Gastrocnemius medialis (tissue), 4 donors: Measurements from ENCODE around the gene ASAP3. TPM values are rescaled to one million over a fixed set of nuclear protein-coding genes. Genes with fewer than 3 reads are reported as not detected.

Experiments used
- ATAC-seq, 2 donors: fragments of 150-250 bp; one replicate each; pipeline ENCODE4 v1.9.1; 2016
- DNase-seq, 2 donors: peaks; one replicate each; pipeline ENCODE4 v3.0.0-alpha.2; 2019
- H3K27ac ChIP-seq, 4 donors: fragments of 200-600 bp; sonication (generic); 1 replicate in 1 of 4; 2 replicates in 3 of 4; pipeline ENCODE4 v1.5.1; 2016 to 2018; ENCODE audit warnings: mild to moderate bottlenecking in 2 of 4, moderate library complexity in 1 of 4
- H3K27me3 ChIP-seq, 3 donors: fragments of 200-600 bp; sonication (generic) in 2 of 3; 1 replicate in 1 of 3; 2 replicates in 2 of 3; pipeline versions ENCODE4 v1.5.1 to v1.6.0; 2016 to 2019; ENCODE audit warnings: mild to moderate bottlenecking in 1 of 3, moderate library complexity in 1 of 3
- H3K36me3 ChIP-seq, 2 donors: fragments of 200-600 bp; sonication (generic) in 1 of 2; one replicate each; pipeline ENCODE4 v1.5.1; 2017 to 2018
- H3K4me1 ChIP-seq, 2 donors: fragments of 200-600 bp; sonication (generic) in 1 of 2; one replicate each; pipeline ENCODE4 v1.5.1; 2016 to 2017; ENCODE audit warnings: mild to moderate bottlenecking in 2 of 2
- H3K4me3 ChIP-seq, 4 donors: fragments of 200-600 bp; sonication (generic) in 3 of 4; 1 replicate in 1 of 4; 2 replicates in 3 of 4; pipeline ENCODE4 v1.5.1; 2016 to 2019; ENCODE audit warnings: mild to moderate bottlenecking in 2 of 4
- H3K9me3 ChIP-seq, 3 donors: fragments of 200-600 bp; sonication (generic) in 2 of 3; 1 replicate in 1 of 3; 2 replicates in 2 of 3; pipeline ENCODE4 v1.5.1; 2016 to 2019
- POLR2A ChIP-seq, 2 donors: fragments of 450-650 bp; IDR thresholded peaks; one replicate each; pipeline ENCODE4 v1.6.1; 2017; ENCODE audit warnings: antibody characterized with exemption in 2 of 2, mild to moderate bottlenecking in 2 of 2, moderate library complexity in 2 of 2
- in situ Hi-C, 4 donors: fragments of 200-750 bp; cut with MboI; loops; one replicate each; pipeline versions ENCODE4 v1.15.0 to v1.8.0; 2017; ENCODE audit warnings: low sequenced_read_pairs in 4 of 4
- intact Hi-C: fragments of 100-400 bp; cut with DNase I; formaldehyde crosslinking; loops from one replicate; pipeline ENCODE4 v1.15.1; 2023; ENCODE audit warnings: low total_unique reads
- total RNA-seq, 4 donors: library from RNA; depleted of rRNA; stranded (reverse); fragments of >200 nt; gene quantifications; one replicate each; pipeline versions ENCODE4 v1.1.0 to v1.2.3, GENCODE V29; 2016
- TF ChIP-seq, protein P1 (sequence below), 5 experiments: fragments of 450-650 bp in 3 of 5; fragments of 200-600 bp in 2 of 5; sonication (generic) in 2 of 5; IDR thresholded peaks in 4 of 5; conservative IDR thresholded peaks in 1 of 5; 1 replicate in 4 of 5; 2 replicates in 1 of 5; pipeline ENCODE4 v1.5.1; 2016 to 2019; ENCODE audit warnings: antibody characterized with exemption in 5 of 5, mild to moderate bottlenecking in 3 of 5, moderate library complexity in 3 of 5

The ASAP3 gene
- total RNA-seq, 4 donors from 2014 or later = 55.5 to 129 (median 93.2) TPM

DNA sequence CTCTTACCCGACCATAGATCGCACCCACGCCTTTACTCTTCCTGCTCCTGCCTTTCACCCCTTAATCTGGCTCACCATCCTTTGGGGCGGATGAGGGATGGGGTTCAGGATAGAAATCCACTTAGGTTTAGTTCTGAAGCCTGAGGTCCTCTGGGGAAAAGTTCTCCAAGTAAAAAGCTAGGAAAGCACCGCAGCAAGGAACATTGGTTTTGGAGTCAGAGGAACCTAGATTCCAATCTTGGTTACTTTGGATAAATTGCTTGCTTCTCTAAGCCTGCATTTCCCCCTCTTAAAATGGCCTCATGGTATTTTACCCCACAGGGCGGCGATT lies 988 bp upstream of the ASAP3 start:
- Histone ChIP-seq H3K27me3 (no peaks in the 10 kb centered on the region), H3K4me3 (peak overlapping the region; percentile 80 to 89 (median 83)), H3K36me3 (no peaks in the 10 kb centered on the region), H3K27ac (peak overlapping the region; percentile 88 to 97 (median 93)), H3K9me3 (no peaks in the 10 kb centered on the region), H3K4me1 (peaks cover 32 to 35% of the 10 kb centered on the region in 2 donors)
- DNase-seq = no peak
- intact Hi-C loops (loop anchor here (2.0 kb wide), 2 partner anchors 62 to 116 kb away; partner anchors contain the start of gene ZNF436), in situ Hi-C loops (no loop called here)
- no peak for ATAC-seq
- no peak for TF ChIP-seq POLR2A (IDR thresholded peaks at IDR 0.05)
- TF ChIP-seq, protein P1, sequence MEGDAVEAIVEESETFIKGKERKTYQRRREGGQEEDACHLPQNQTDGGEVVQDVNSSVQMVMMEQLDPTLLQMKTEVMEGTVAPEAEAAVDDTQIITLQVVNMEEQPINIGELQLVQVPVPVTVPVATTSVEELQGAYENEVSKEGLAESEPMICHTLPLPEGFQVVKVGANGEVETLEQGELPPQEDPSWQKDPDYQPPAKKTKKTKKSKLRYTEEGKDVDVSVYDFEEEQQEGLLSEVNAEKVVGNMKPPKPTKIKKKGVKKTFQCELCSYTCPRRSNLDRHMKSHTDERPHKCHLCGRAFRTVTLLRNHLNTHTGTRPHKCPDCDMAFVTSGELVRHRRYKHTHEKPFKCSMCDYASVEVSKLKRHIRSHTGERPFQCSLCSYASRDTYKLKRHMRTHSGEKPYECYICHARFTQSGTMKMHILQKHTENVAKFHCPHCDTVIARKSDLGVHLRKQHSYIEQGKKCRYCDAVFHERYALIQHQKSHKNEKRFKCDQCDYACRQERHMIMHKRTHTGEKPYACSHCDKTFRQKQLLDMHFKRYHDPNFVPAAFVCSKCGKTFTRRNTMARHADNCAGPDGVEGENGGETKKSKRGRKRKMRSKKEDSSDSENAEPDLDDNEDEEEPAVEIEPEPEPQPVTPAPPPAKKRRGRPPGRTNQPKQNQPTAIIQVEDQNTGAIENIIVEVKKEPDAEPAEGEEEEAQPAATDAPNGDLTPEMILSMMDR (IDR thresholded peaks at IDR 0.05 in 4 of 5, conservative IDR thresholded peaks at IDR 0.05 in 1 of 5) = no peak

DNA sequence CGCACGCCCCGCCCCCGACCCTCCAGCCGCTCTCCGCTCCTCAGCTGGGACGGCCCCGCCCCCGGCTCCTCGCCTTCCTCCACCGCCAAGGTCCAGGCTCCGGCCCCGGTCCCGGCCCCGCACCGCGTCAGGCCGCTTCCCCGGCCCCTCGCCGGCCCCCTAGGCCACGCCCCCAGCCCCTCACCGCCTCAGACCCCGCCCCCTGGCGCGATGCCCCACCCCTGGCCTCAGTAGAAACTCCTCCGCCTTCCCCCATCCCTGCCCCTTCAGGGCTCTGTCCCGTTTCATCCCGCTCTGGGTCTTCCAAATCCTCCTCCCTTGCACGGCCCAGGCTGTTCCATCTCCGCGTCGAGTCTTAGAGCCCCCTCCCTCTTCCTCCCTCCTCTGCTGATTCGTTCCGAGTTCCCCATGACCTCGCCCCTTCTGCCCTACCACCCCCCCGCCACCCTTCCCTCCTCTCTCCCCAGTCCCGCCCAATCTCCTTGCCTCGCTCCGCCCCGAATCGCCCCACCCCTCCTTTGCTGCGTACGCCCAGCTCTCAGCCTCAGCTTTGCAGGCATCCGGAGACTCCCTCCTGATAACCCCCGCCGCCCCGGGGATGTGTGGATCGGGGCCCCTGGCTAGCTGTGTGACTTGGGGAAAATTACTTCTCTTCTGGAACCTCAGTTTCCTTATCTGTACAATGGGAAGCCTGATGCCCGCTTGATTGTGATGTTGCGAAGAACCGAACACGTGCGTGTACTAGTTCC lies 448 bp upstream of the ASAP3 start:
- H3K4me1 ChIP-seq = peaks cover 37 to 40% of the 10 kb centered on the region in 2 donors
- peak overlapping the region; percentile 80 to 89 (median 83) for H3K4me3 ChIP-seq
- no peaks in the 10 kb centered on the region for H3K27me3 ChIP-seq
- peak overlapping the region; percentile 88 to 97 (median 93) for H3K27ac ChIP-seq
- H3K9me3 ChIP-seq = no peaks in the 10 kb centered on the region
- in situ Hi-C loops (no loop called here), intact Hi-C loops (loop anchor here (2.0 to 5.0 kb wide), 5 partner anchors 62 to 142 kb away; partner anchors contain the start of genes HNRNPR, ID3 and ZNF436)
- no peaks in the 10 kb centered on the region for H3K36me3 ChIP-seq
- ATAC-seq (peak; percentile 82 to 86), DNase-seq (peak; percentile 90 to 92)
- TF ChIP-seq POLR2A (IDR thresholded peaks at IDR 0.05) = no peak
- TF ChIP-seq, protein P1 (IDR thresholded peaks at IDR 0.05 in 4 of 5, conservative IDR thresholded peaks at IDR 0.05 in 1 of 5) = no peak

DNA sequence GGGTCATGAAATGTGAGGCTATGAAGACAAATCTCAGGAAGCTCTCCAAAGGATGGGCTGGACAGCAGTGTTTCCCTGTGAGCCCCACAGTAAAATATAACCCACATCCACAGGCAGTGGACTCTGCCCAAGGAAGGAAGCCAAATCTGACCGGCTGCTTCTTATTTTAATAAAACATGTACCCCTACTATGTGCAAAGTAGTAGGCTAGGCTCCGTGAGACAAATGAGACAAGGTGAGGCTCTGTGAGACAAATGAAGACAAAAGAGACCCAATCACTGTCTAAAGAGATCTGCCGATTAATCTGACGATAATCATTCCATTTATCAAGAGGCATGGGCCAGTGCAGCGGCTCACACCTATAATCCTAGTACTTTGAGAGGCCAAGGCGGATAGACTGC lies 2.1 kb downstream of the ASAP3 start:
- no peak for ATAC-seq
- Histone ChIP-seq H3K4me3 (no peak overlapping the region), H3K4me1 (peaks cover 51 to 53% of the 10 kb centered on the region in 2 donors), H3K36me3 (no peaks in the 10 kb centered on the region), H3K27me3 (no peaks in the 10 kb centered on the region), H3K9me3 (no peaks in the 10 kb centered on the region), H3K27ac (peak overlapping the region; percentile 88 to 97 (median 93))
- TF ChIP-seq, protein P1 (IDR thresholded peaks at IDR 0.05 in 4 of 5, conservative IDR thresholded peaks at IDR 0.05 in 1 of 5) = no peak
- TF ChIP-seq POLR2A (IDR thresholded peaks at IDR 0.05) = no peak
- intact Hi-C loops (loop anchor here (5.0 kb wide), 3 partner anchors 75 to 140 kb away; partner anchors contain the start of genes HNRNPR and ID3), in situ Hi-C loops (no loop called here)
- DNase-seq = no peak

DNA sequence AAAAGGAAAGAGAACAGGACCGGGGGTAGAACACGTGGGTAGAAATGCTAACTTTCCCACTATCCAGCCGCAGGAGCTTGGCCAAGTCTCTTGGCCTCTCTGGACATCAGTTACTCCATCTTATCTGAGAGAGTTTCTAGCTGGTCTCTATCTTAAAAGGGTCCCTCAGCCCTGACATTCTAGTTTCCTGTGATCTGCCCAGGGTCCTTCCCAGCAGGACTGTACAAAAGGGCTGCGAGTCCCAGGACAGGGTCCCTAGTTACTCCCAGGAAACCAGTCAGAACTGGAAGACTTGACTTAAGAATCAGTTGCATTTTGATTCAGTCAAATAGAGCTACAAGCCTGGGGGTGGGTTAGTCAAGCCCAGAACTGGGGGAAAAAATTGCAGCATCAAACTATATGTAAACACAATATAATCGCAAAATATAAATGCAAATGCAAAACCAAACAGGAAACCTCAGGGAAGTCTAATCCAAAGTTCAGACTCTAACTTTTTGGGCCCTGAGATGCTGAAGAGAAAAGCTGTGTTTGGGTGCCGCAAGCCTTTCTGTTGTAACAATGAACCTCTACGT lies 2.9 kb downstream of the ASAP3 start:
- no peak for ATAC-seq
- TF ChIP-seq, protein P1 (IDR thresholded peaks at IDR 0.05 in 4 of 5, conservative IDR thresholded peaks at IDR 0.05 in 1 of 5) = no peak
- TF ChIP-seq POLR2A (IDR thresholded peaks at IDR 0.05) = no peak
- no peak for DNase-seq
- no peaks in the 10 kb centered on the region for H3K27me3 ChIP-seq
- H3K4me1 ChIP-seq = peaks cover 51 to 59% of the 10 kb centered on the region in 2 donors
- intact Hi-C loops = loop anchor here (5.0 kb wide), 3 partner anchors 74 to 139 kb away; partner anchors contain the start of genes HNRNPR and ID3
- no peaks in the 10 kb centered on the region for H3K36me3 ChIP-seq
- no peaks in the 10 kb centered on the region for H3K9me3 ChIP-seq
- H3K4me3 ChIP-seq = no peak overlapping the region
- peak overlapping the region; percentile 88 to 97 (median 93) for H3K27ac ChIP-seq
- in situ Hi-C loops = no loop called here
